Mesenchymal stem cell (in vitro differentiated cells and primary cell): Measurements from ENCODE around the gene ZPLD1.

Experiments used
- DNase-seq: peaks from one replicate; pipeline ENCODE4 v3.0.0-alpha.2; 2013
- H2AFZ ChIP-seq: one replicate; pipeline ENCODE4 v1.6.1; 2013; ENCODE audit warnings: low read depth, mild to moderate bottlenecking, control low read depth, inconsistent platforms, low read length, moderate library complexity
- H2AK5ac ChIP-seq: 2 replicates; pipeline ENCODE4 v1.6.1; 2013; ENCODE audit warnings: low read length, moderate library complexity, mild to moderate bottlenecking, inconsistent platforms; ENCODE audit not compliant: severe bottlenecking
- H2BK120ac ChIP-seq: one replicate; pipeline ENCODE4 v1.6.1; 2013; ENCODE audit warnings: low read depth, mild to moderate bottlenecking, inconsistent platforms, low read length, moderate library complexity
- H2BK12ac ChIP-seq, 2 experiments: one replicate each; pipeline ENCODE4 v1.6.1; 2013; ENCODE audit warnings: inconsistent platforms in 2 of 2, low read length in 2 of 2, mild to moderate bottlenecking in 2 of 2, moderate library complexity in 2 of 2, control low read depth in 1 of 2
- H2BK15ac ChIP-seq: one replicate; pipeline ENCODE4 v1.6.1; 2013; ENCODE audit warnings: mild to moderate bottlenecking, low read depth, inconsistent platforms; ENCODE audit not compliant: poor library complexity, severe bottlenecking
- H2BK5ac ChIP-seq: 2 replicates; pipeline ENCODE4 v1.6.1; 2013; ENCODE audit warnings: low read depth, mild to moderate bottlenecking, low read length, control low read depth, inconsistent platforms; ENCODE audit not compliant: poor library complexity, severe bottlenecking
- H3K14ac ChIP-seq, 2 experiments: one replicate each; pipeline ENCODE4 v1.6.1; 2013; ENCODE audit warnings: inconsistent platforms in 2 of 2, low read length in 2 of 2, control low read depth in 1 of 2, mild to moderate bottlenecking in 1 of 2, moderate library complexity in 1 of 2
- H3K18ac ChIP-seq, 2 experiments: one replicate each; pipeline ENCODE4 v1.6.1; 2013; ENCODE audit warnings: inconsistent platforms in 2 of 2, low read length in 2 of 2, control low read depth in 1 of 2, low read depth in 1 of 2, mild to moderate bottlenecking in 1 of 2
- H3K23ac ChIP-seq, 2 experiments: one replicate each; pipeline ENCODE4 v1.6.1; 2013; ENCODE audit warnings: inconsistent platforms in 2 of 2, low read length in 2 of 2, mild to moderate bottlenecking in 2 of 2, moderate library complexity in 2 of 2, control low read depth in 1 of 2
- H3K27ac ChIP-seq: 2 replicates; pipeline ENCODE4 v1.5.1; 2013; ENCODE audit warnings: mild to moderate bottlenecking, moderate library complexity, low read length, control low read depth, inconsistent platforms; ENCODE audit not compliant: poor library complexity, severe bottlenecking
- H3K27me3 ChIP-seq, 2 experiments: 2 replicates each; pipeline versions ENCODE4 v1.6.1 to v1.7.0; 2013; ENCODE audit warnings: low read length in 2 of 2, mild to moderate bottlenecking in 2 of 2, moderate library complexity in 2 of 2, control low read depth in 1 of 2, inconsistent platforms in 1 of 2; ENCODE audit not compliant: control insufficient read depth in 1 of 2, insufficient read depth in 1 of 2
- H3K36me3 ChIP-seq, 2 experiments: 2 replicates each; pipeline versions ENCODE4 v1.6.1 to v1.7.0; 2013; ENCODE audit warnings: low read length in 2 of 2, control low read depth in 1 of 2, inconsistent platforms in 1 of 2, low read depth in 1 of 2, mild to moderate bottlenecking in 1 of 2; ENCODE audit not compliant: insufficient read depth in 2 of 2, control insufficient read depth in 1 of 2
- H3K4ac ChIP-seq, 2 experiments: one replicate each; pipeline ENCODE4 v1.6.1; 2013; ENCODE audit warnings: inconsistent platforms in 2 of 2, low read length in 2 of 2, mild to moderate bottlenecking in 2 of 2, moderate library complexity in 2 of 2, control low read depth in 1 of 2, low read depth in 1 of 2
- H3K4me1 ChIP-seq: 2 replicates; pipeline ENCODE4 v1.6.1; 2013; ENCODE audit warnings: low read depth, low read length, control low read depth; ENCODE audit not compliant: control insufficient read depth, insufficient read depth
- H3K4me2 ChIP-seq: 2 replicates; pipeline ENCODE4 v1.6.1; 2013; ENCODE audit warnings: low read length, mild to moderate bottlenecking, inconsistent platforms; ENCODE audit not compliant: poor library complexity, severe bottlenecking
- H3K4me3 ChIP-seq, 2 experiments: 2 replicates each; pipeline versions ENCODE4 v1.5.1 to v1.7.0; 2013; ENCODE audit warnings: low read length in 2 of 2, mild to moderate bottlenecking in 2 of 2, control low read depth in 1 of 2, low read depth in 1 of 2; ENCODE audit not compliant: insufficient read depth in 1 of 2
- H3K79me1 ChIP-seq: replicated peaks from 2 replicates; pipeline ENCODE4 v1.6.1; 2013; ENCODE audit warnings: mild to moderate bottlenecking, control low read depth, low read length, inconsistent platforms; ENCODE audit not compliant: poor library complexity, severe bottlenecking
- H3K9ac ChIP-seq: 2 replicates; pipeline ENCODE4 v1.7.0; 2013; ENCODE audit warnings: mild to moderate bottlenecking, low read length, moderate library complexity
- H3K9me3 ChIP-seq: 2 replicates; pipeline ENCODE4 v1.7.0; 2013; ENCODE audit warnings: mild to moderate bottlenecking, low read length; ENCODE audit not compliant: control insufficient read depth
- H4K8ac ChIP-seq: one replicate; pipeline ENCODE4 v1.6.1; 2013; ENCODE audit warnings: inconsistent platforms, mild to moderate bottlenecking, low read length, moderate library complexity
- H4K91ac ChIP-seq: one replicate; pipeline ENCODE4 v1.6.1; 2013; ENCODE audit warnings: mild to moderate bottlenecking, low read length, inconsistent platforms
- WGBS: methylation state at CpG from one replicate; pipeline ENCODE4 v1.1.7; 2013; ENCODE audit warnings: mixed read lengths; 5-methylcytosine and 5-hydroxymethylcytosine counted together

Gene ZPLD1

GRCh38 chr3:102394517-102394916, 40.3 kb upstream of the ZPLD1 start:
- Histone ChIP-seq H3K14ac (no peak overlapping the region), H3K4me2 (no peak overlapping the region), H3K9me3 (no peaks in the 10 kb centered on the region)

GRCh38 chr3:102398176-102398575, 36.6 kb upstream of the ZPLD1 start:
- H4K91ac ChIP-seq: no peak overlapping the region
- H2AFZ ChIP-seq: no peak overlapping the region
- H2BK120ac ChIP-seq: no peak overlapping the region
- H3K9me3 ChIP-seq: no peaks in the 10 kb centered on the region
- peaks cover 5% of the 10 kb centered on the region for H3K4me1 ChIP-seq
- H2BK5ac ChIP-seq: no peak overlapping the region
- H3K4me3 ChIP-seq: no peak overlapping the region
- H3K27ac ChIP-seq: no peak overlapping the region
- no peak overlapping the region for H4K8ac ChIP-seq
- H3K18ac ChIP-seq: no peak overlapping the region
- H2AK5ac ChIP-seq: no peak overlapping the region
- no peak overlapping the region for H2BK12ac ChIP-seq
- H3K79me1 ChIP-seq: no peaks in the 10 kb centered on the region
- no peak overlapping the region for H3K4me2 ChIP-seq
- no peak overlapping the region for H3K23ac ChIP-seq
- no peak overlapping the region for H3K14ac ChIP-seq
- no peaks in the 10 kb centered on the region for H3K27me3 ChIP-seq
- no CpG with 5 or more reads among the region's 1 CpG for WGBS
- no peak for DNase-seq
- H3K9ac ChIP-seq: no peak overlapping the region
- H3K36me3 ChIP-seq: no peaks in the 10 kb centered on the region
- H2BK15ac ChIP-seq: no peak overlapping the region
- no peak overlapping the region for H3K4ac ChIP-seq

More at GRCh38 chr3:102394517-102394916, 40.3 kb upstream of the ZPLD1 start:
- no peaks in the 10 kb centered on the region for H3K36me3 ChIP-seq
- no peak overlapping the region for H2AK5ac ChIP-seq
- no peaks in the 10 kb centered on the region for H3K79me1 ChIP-seq
- no peak overlapping the region for H3K4ac ChIP-seq
- H3K9ac ChIP-seq: no peak overlapping the region
- no peak overlapping the region for H2BK15ac ChIP-seq
- no peak overlapping the region for H2AFZ ChIP-seq
- DNase-seq: no peak
- 43% methylated on average over 1 of the region's 1 CpG for WGBS
- no peaks in the 10 kb centered on the region for H3K4me1 ChIP-seq
- no peak overlapping the region for H3K27ac ChIP-seq
- no peak overlapping the region for H3K18ac ChIP-seq
- no peak overlapping the region for H3K23ac ChIP-seq
- no peaks in the 10 kb centered on the region for H3K27me3 ChIP-seq
- H4K91ac ChIP-seq: no peak overlapping the region
- H2BK12ac ChIP-seq: no peak overlapping the region
- H2BK120ac ChIP-seq: no peak overlapping the region
- no peak overlapping the region for H3K4me3 ChIP-seq
- no peak overlapping the region for H4K8ac ChIP-seq
- H2BK5ac ChIP-seq: no peak overlapping the region

GRCh38 chr3:102398666-102399065, 36.1 kb upstream of the ZPLD1 start:
- Histone ChIP-seq H3K4me2 (no peak overlapping the region), H3K14ac (no peak overlapping the region), H3K27ac (no peak overlapping the region), H3K18ac (no peak overlapping the region), H3K79me1 (no peaks in the 10 kb centered on the region), H3K36me3 (no peaks in the 10 kb centered on the region), H2AK5ac (no peak overlapping the region), H3K4ac (no peak overlapping the region), H4K8ac (no peak overlapping the region), H2BK120ac (no peak overlapping the region), H2AFZ (no peak overlapping the region), H3K9me3 (no peaks in the 10 kb centered on the region), H3K27me3 (no peaks in the 10 kb centered on the region), H2BK15ac (no peak overlapping the region), H3K23ac (no peak overlapping the region), H3K4me1 (peaks cover 5% of the 10 kb centered on the region), H4K91ac (no peak overlapping the region), H2BK12ac (no peak overlapping the region), H3K4me3 (no peak overlapping the region), H3K9ac (no peak overlapping the region), H2BK5ac (no peak overlapping the region)
- 90% methylated on average over 5 of the region's 5 CpGs for WGBS
- no peak for DNase-seq

- Histone ChIP-seq H2BK5ac (peak overlapping the region; percentile 96), H3K18ac (no peak overlapping the region), H3K23ac (no peak overlapping the region), H4K91ac (no peak overlapping the region), H2BK15ac (peak overlapping the region; percentile 63), H3K4me2 (no peak overlapping the region), H2AFZ (no peak overlapping the region), H3K27me3 (no peaks in the 10 kb centered on the region), H3K27ac (peak overlapping the region; percentile 98), H2AK5ac (peak overlapping the region; percentile 44), H3K79me1 (no peaks in the 10 kb centered on the region), H3K4ac (no peak overlapping the region), H3K9me3 (no peaks in the 10 kb centered on the region), H3K4me1 (peaks cover 5% of the 10 kb centered on the region), H2BK12ac (no peak overlapping the region), H3K9ac (no peak overlapping the region), H4K8ac (no peak overlapping the region), H2BK120ac (no peak overlapping the region), H3K14ac (no peak overlapping the region), H3K4me3 (no peak overlapping the region), H3K36me3 (no peaks in the 10 kb centered on the region)
- 78% methylated on average over 5 of the region's 5 CpGs for WGBS
- peak; percentile 2 for DNase-seq
Measured at GRCh38 chr3:102400142-102400541, 34.7 kb upstream of the ZPLD1 start.
